ENCODE measurements around the gene ASCC2. TPM values are rescaled to one million over a fixed set of nuclear protein-coding genes. Genes with fewer than 3 reads are reported as not detected.
"Not testable (repeated sequence)": the region's sequence is repeated elsewhere in the genome, so short reads cannot be mapped to it uniquely, and the experiment has no call there.

The ASCC2 gene
- total RNA-seq, 4 donors from 2014 or later, result 19.6 to 35.8 (median 28.5) TPM

DNA sequence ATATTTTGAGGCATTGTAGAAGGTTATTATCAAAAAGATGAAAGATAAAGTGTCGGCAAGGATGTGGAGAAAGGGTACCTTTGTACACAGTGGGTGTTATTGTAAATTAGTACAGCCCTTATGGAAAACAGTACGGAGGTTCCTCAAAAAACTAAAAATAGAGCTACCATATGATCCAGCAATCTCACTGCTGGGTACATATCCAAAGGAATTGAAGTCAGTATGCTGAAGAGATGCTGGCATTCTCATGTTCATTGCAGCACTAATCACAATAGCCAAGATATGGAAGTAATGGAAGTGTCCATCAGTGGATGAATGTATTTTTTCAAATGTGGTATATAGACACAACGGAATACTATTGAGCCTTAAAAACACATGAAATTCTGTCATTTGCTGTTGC is 29.8 kb upstream of the ASCC2 start:
- WGBS, 2 donors (ENCODE audit: low coverage in 1 of 2), result 68 to 80% methylated on average over 2 to 3 of the region's 3 CpGs
- Histone ChIP-seq H3K36me3 (no peaks in the 10 kb centered on the region), H3K9me3 (no peaks in the 10 kb centered on the region), H3K4me3 (no peak overlapping the region), H3K4me1 (no peaks in the 10 kb centered on the region), H3K27me3 (peaks cover 4% of the 10 kb centered on the region), H3K27ac (no peak overlapping the region)
- no peak for ATAC-seq
- TF ChIP-seq, protein P1, sequence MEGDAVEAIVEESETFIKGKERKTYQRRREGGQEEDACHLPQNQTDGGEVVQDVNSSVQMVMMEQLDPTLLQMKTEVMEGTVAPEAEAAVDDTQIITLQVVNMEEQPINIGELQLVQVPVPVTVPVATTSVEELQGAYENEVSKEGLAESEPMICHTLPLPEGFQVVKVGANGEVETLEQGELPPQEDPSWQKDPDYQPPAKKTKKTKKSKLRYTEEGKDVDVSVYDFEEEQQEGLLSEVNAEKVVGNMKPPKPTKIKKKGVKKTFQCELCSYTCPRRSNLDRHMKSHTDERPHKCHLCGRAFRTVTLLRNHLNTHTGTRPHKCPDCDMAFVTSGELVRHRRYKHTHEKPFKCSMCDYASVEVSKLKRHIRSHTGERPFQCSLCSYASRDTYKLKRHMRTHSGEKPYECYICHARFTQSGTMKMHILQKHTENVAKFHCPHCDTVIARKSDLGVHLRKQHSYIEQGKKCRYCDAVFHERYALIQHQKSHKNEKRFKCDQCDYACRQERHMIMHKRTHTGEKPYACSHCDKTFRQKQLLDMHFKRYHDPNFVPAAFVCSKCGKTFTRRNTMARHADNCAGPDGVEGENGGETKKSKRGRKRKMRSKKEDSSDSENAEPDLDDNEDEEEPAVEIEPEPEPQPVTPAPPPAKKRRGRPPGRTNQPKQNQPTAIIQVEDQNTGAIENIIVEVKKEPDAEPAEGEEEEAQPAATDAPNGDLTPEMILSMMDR (IDR thresholded peaks at IDR 0.05), result no peak
- TF ChIP-seq POLR2A (IDR thresholded peaks at IDR 0.05) (no peak), POLR2AphosphoS5 (IDR thresholded peaks at IDR 0.05) (no peak), EP300 (IDR thresholded peaks at IDR 0.05) (no peak)

DNA sequence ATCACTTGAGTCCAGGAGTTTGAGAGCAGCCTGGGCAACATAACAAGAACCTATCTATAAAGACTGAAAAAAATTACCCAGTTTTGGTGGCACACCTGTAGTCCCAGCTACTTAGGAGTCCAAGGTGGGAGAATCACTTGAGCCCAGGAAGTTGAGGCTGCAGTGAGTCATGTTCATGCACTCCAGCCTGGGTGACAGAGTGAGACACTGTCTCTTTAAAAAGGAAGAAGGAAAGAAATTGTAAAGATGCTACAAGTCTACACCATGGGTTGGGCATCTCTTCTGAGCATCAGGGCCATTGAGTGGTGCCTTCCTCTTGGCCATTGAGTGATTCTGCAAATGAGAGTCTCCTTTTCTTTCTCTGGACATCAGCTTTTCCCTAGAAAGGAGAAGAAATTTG is 29.2 kb upstream of the ASCC2 start:
- no peaks in the 10 kb centered on the region for H3K9me3 ChIP-seq
- H3K4me1 ChIP-seq, result no peaks in the 10 kb centered on the region
- no peak for ATAC-seq
- no peak for TF ChIP-seq EP300 (IDR thresholded peaks at IDR 0.05)
- no peak for TF ChIP-seq POLR2A (IDR thresholded peaks at IDR 0.05)
- TF ChIP-seq, protein P1 (IDR thresholded peaks at IDR 0.05), result no peak
- no peak for TF ChIP-seq POLR2AphosphoS5 (IDR thresholded peaks at IDR 0.05)
- H3K36me3 ChIP-seq, result no peaks in the 10 kb centered on the region
- peaks cover 4% of the 10 kb centered on the region for H3K27me3 ChIP-seq
- H3K27ac ChIP-seq, result no peak overlapping the region
- H3K4me3 ChIP-seq, result no peak overlapping the region

DNA sequence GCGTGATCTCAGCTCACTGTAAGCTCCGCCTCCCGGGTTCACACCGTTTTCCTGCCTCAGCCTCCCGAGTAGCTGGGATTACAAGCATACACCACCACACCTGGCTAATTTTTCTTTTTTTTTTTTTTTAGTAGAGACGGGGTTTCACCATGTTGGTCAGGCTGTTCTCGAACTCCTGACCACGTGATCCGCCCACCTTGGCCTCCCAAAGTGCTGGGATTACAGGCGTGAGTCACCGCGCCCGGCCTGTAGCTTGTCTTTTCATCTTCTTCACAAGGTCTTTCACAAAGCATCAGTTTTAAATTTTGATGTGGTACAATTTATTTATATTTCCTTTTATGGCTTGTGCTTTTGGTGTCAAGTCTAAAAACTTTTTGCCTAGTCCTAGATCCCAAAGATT is 27.5 kb upstream of the ASCC2 start:
- not testable (repeated sequence) for H3K4me3 ChIP-seq, H3K4me1 ChIP-seq, H3K9me3 ChIP-seq, H3K36me3 ChIP-seq, H3K27me3 ChIP-seq, H3K27ac ChIP-seq, ATAC-seq
- 85 to 93% methylated on average over 6 to 12 of the region's 13 CpGs for WGBS, 2 donors (ENCODE audit: low coverage in 1 of 2)

DNA sequence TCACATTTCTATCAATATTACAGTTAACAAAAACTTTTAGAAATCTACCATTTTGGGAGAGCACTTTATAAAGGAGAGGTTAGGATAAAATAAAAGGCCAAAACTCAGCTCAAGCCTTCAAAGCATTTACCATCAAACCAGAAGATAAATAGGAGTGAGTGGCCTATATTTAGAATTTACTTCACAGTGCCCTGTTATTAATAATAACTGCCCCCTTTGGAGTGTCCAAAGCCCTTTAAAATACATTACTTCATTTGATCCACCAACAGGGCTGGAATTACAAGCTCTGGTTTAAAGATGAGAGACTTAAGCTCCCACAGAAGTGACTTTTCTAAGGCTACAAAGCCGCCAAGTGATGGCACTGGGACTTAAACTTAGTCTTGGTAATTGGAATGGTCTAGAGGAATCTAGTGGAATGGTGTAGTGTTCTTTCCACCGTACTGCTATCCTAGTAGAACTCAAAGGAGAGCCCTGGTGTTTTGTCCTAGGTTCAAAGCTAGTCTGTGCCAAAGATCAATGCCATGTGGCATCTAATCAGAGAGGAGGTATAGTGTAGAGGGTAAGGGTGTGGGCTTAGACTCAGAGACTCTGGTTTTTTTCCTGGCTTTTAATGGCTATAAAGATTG is 23.7 kb upstream of the ASCC2 start:
- H3K27me3 ChIP-seq, result no peaks in the 10 kb centered on the region
- no peaks in the 10 kb centered on the region for H3K9me3 ChIP-seq
- TF ChIP-seq, protein P1 (IDR thresholded peaks at IDR 0.05), result no peak
- TF ChIP-seq EP300 (IDR thresholded peaks at IDR 0.05) (no peak), POLR2A (IDR thresholded peaks at IDR 0.05) (no peak), POLR2AphosphoS5 (IDR thresholded peaks at IDR 0.05) (no peak)
- H3K4me1 ChIP-seq, result no peaks in the 10 kb centered on the region
- H3K27ac ChIP-seq, result no peak overlapping the region
- no peaks in the 10 kb centered on the region for H3K36me3 ChIP-seq
- WGBS, 2 donors (ENCODE audit: low coverage in 1 of 2), result 93 to 100% methylated on average over 1 to 2 of the region's 2 CpGs
- no peak overlapping the region for H3K4me3 ChIP-seq
- ATAC-seq, result no peak

DNA sequence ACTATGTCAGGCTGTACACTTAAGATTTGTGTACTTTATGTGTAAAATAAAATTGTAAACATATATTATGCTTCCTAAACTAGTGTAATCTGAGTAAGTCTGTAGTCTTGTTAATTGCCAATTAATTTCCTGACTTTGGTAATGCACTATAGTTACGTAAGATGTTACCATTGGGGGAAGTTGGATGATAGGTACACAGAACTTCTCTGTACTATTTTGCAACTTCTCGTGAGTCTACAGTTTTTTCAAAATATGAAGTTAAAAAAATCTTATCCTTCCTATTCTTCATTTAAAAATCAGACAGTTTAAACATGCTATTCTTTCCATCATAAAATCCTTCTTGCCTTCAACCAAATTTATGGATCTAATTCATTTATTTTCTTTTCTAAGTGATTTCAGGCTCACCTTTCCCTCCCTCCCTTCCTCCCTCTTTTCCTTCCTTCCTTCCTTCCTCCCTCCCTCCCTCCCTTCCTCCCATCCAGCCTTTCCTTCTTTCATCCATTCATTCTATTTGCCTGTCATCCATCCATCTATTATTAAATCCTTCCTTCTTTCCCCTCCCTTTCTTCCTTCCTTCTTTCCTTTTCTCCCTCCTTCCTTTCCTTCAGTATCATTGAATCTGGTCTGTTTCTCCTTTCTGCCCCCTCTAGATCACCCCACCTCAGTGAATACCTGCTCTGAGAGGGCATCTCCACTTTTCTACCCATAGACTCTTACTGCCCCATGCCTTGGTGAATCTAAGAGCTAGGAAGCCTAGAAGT is 22.1 kb upstream of the ASCC2 start:
- ATAC-seq, result no peak
- no peaks in the 10 kb centered on the region for H3K4me1 ChIP-seq
- H3K4me3 ChIP-seq, result no peak overlapping the region
- H3K27me3 ChIP-seq, result no peaks in the 10 kb centered on the region
- TF ChIP-seq POLR2A (IDR thresholded peaks at IDR 0.05) (no peak), POLR2AphosphoS5 (IDR thresholded peaks at IDR 0.05) (no peak), EP300 (IDR thresholded peaks at IDR 0.05) (no peak)
- TF ChIP-seq, protein P1 (IDR thresholded peaks at IDR 0.05), result no peak
- H3K9me3 ChIP-seq, result no peaks in the 10 kb centered on the region
- 85 to 86% methylated on average over 2 of the region's 2 CpGs for WGBS, 2 donors (ENCODE audit: low coverage in 1 of 2)
- H3K36me3 ChIP-seq, result no peaks in the 10 kb centered on the region
- no peak overlapping the region for H3K27ac ChIP-seq

DNA sequence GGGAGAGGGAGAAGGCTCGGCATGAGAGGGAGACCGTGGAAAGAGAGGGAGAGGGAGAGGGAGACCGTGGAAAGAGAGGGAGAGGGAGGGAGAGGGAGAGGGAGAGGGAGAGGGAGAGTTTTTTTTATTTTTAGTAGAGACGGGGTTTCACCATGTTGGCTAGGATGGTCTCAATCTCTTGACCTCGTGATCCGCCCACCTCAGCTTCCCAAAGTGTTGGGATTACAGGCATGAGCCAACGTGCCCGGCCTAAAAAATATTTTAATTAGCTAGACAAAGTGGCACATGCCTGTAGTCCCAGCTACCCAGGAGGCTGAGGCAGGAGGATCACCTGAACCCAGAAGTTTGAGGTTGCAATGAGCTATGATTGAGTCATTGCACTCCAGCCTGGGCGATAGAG is 21.0 kb upstream of the ASCC2 start:
- not testable (repeated sequence) for H3K4me1 ChIP-seq, H3K27ac ChIP-seq, ATAC-seq, H3K36me3 ChIP-seq, H3K4me3 ChIP-seq, H3K9me3 ChIP-seq, H3K27me3 ChIP-seq
- WGBS, 2 donors (ENCODE audit: low coverage in 1 of 2), result 68 to 80% methylated on average over 2 to 9 of the region's 9 CpGs
